NT2/D1 (cell line): ENCODE measurements around the gene OR2T34.

Experiments
- YY1 ChIP-seq: IDR thresholded peaks from 2 replicates; pipeline ENCODE4 v1.6.1; 2011; ENCODE audit not compliant: insufficient read length, insufficient read depth
- ZNF274 ChIP-seq: IDR thresholded peaks from 2 replicates; pipeline ENCODE4 v1.6.1; 2011; ENCODE audit warnings: mild to moderate bottlenecking, low read depth, low read length

- TF ChIP-seq YY1 (no peak), ZNF274 (no peak)
Observed at GRCh38 chr1:248596615-248597014, 22.1 kb upstream of the OR2T34 start.
